Lower leg skin (tissue), 4 donors: Measurements from ENCODE around the gene HAUS7. TPM values are rescaled to one million over a fixed set of nuclear protein-coding genes. Genes with fewer than 3 reads are reported as not detected.

ENCODE experiments used
- DNase-seq, 2 donors: peaks; one replicate each; pipeline ENCODE4 v3.0.0-alpha.2; 2019; ENCODE audit warnings: low spot score in 2 of 2
- H3K4me3 ChIP-seq: fragments of 200-600 bp; sonication (generic); 2 replicates; pipeline ENCODE4 v1.5.1; 2017; ENCODE audit warnings: mild to moderate bottlenecking, low read depth; ENCODE audit not compliant: poor library complexity, severe bottlenecking
- CTCF ChIP-seq, 3 donors: fragments of 450-650 bp; IDR thresholded peaks; one replicate each; pipeline ENCODE4 v1.5.1; 2016; ENCODE audit warnings: antibody characterized with exemption in 3 of 3, mild to moderate bottlenecking in 3 of 3, moderate library complexity in 2 of 3
- POLR2A ChIP-seq, 2 donors: fragments of 450-650 bp; IDR thresholded peaks; one replicate each; pipeline ENCODE4 v1.6.1; 2016 to 2017; ENCODE audit warnings: antibody characterized with exemption in 2 of 2, mild to moderate bottlenecking in 1 of 2, moderate library complexity in 1 of 2
- WGBS, 2 donors: methylation state at CpG; one replicate each; pipeline ENCODE4 v1.1.5; 2018; 5-methylcytosine and 5-hydroxymethylcytosine counted together
- intact Hi-C: fragments of 100-400 bp; cut with DNase I; formaldehyde crosslinking; loops from one replicate; pipeline ENCODE4 v1.15.0; 2023; ENCODE audit warnings: low total_unique reads
- total RNA-seq, 4 donors: library from RNA; depleted of rRNA; stranded (reverse); fragments of >200 nt; gene quantifications; one replicate each; pipeline ENCODE4 v1.1.0, GENCODE V29; 2016

The HAUS7 gene
- total RNA-seq, 4 donors from 2014 or later, result 2.7 to 24.2 (median 13.6) TPM

- 57 to 70% methylated on average over 5 to 8 of the region's 8 CpGs for WGBS, 2 donors
- DNase-seq, result no peak
- intact Hi-C loops, result no loop called here
Measured at GRCh38 chrX:153515435-153515834, 45.1 kb upstream of the HAUS7 start.

GRCh38 chrX:153514259-153514658 is 43.9 kb upstream of the HAUS7 start:
- 78 to 94% methylated on average over 6 to 9 of the region's 9 CpGs for WGBS, 2 donors
- no peak overlapping the region for H3K4me3 ChIP-seq
- TF ChIP-seq POLR2A (IDR thresholded peaks at IDR 0.05) (no peak), CTCF (IDR thresholded peaks at IDR 0.05) (no peak)
- intact Hi-C loops, result no loop called here
- DNase-seq, result no peak

More at GRCh38 chrX:153515435-153515834, 45.1 kb upstream of the HAUS7 start:
- no peak overlapping the region for H3K4me3 ChIP-seq
- TF ChIP-seq POLR2A (IDR thresholded peaks at IDR 0.05) (no peak), CTCF (IDR thresholded peaks at IDR 0.05) (no peak)

- WGBS, 2 donors, result 66 to 81% methylated on average over 4 to 5 of the region's 5 CpGs
- TF ChIP-seq CTCF (IDR thresholded peaks at IDR 0.05) (no peak), POLR2A (IDR thresholded peaks at IDR 0.05) (no peak)
- DNase-seq, result no peak
- no peak overlapping the region for H3K4me3 ChIP-seq
- intact Hi-C loops, result no loop called here
Measured at GRCh38 chrX:153513265-153513664, 42.9 kb upstream of the HAUS7 start.

- intact Hi-C loops, result no loop called here
- no peak for DNase-seq
- 58 to 71% methylated on average over 3 of the region's 3 CpGs for WGBS, 2 donors
Measured at GRCh38 chrX:153512501-153512893, 42.1 kb upstream of the HAUS7 start.

GRCh38 chrX:153511784-153512500 is 41.6 kb upstream of the HAUS7 start:
- H3K4me3 ChIP-seq, result no peak overlapping the region
- TF ChIP-seq POLR2A (IDR thresholded peaks at IDR 0.05), result no peak
- TF ChIP-seq CTCF (IDR thresholded peaks at IDR 0.05), result no peak
- WGBS, 2 donors, result 63% methylated on average over 17 of the region's 17 CpGs; no CpG with 5 or more reads in 1 of the 2 donors
- intact Hi-C loops, result no loop called here
- DNase-seq, result no peak

More at GRCh38 chrX:153512501-153512893, 42.1 kb upstream of the HAUS7 start:
- no peak overlapping the region for H3K4me3 ChIP-seq
- TF ChIP-seq CTCF (IDR thresholded peaks at IDR 0.05), result no peak
- TF ChIP-seq POLR2A (IDR thresholded peaks at IDR 0.05), result no peak

- no peak for DNase-seq
- no peak overlapping the region for H3K4me3 ChIP-seq
- WGBS, 2 donors, result 50 to 56% methylated on average over 8 to 11 of the region's 11 CpGs
- TF ChIP-seq POLR2A (IDR thresholded peaks at IDR 0.05) (no peak), CTCF (IDR thresholded peaks at IDR 0.05) (no peak)
- intact Hi-C loops, result no loop called here
Measured at GRCh38 chrX:153510383-153510782, 40.0 kb upstream of the HAUS7 start.
